K562 (cell line): Measurements from ENCODE around the gene HBM. TPM values are rescaled to one million over a fixed set of nuclear protein-coding genes. Genes with fewer than 3 reads are reported as not detected.

Experiments used
- NR1H2 ChIP-seq: sonication (generic); formaldehyde crosslinking; IDR thresholded peaks from 2 replicates; pipeline ENCODE4 v1.4.0; 2020; ENCODE audit warnings: mild to moderate bottlenecking, missing genetic modification reagents
- PHB ChIP-seq: fragments of 250-450 bp; sonication (Bioruptor Pico); IDR thresholded peaks from 2 replicates; pipeline ENCODE4 v1.5.0; 2021
- TEAD4 ChIP-seq, 2 experiments: sonication (generic) in 1 of 2; formaldehyde crosslinking in 1 of 2; IDR thresholded peaks; 2 replicates each; pipeline versions ENCODE4 v1.6.1 to v1.8.0; 2012 to 2022; ENCODE audit warnings: borderline replicate concordance in 1 of 2, inconsistent platforms in 1 of 2, low read length in 1 of 2, mild to moderate bottlenecking in 1 of 2, missing genetic modification reagents in 1 of 2
- YY1 ChIP-seq, 3 experiments: IDR thresholded peaks; 2 replicates each; pipeline ENCODE4 v1.6.1; 2011; ENCODE audit warnings: low read length in 2 of 3, mild to moderate bottlenecking in 2 of 3, moderate library complexity in 2 of 3, borderline replicate concordance in 1 of 3, control low read depth in 1 of 3, low read depth in 1 of 3; ENCODE audit not compliant: insufficient read depth in 3 of 3, insufficient replicate concordance in 2 of 3, control insufficient read depth in 1 of 3, insufficient read length in 1 of 3; ENCODE audit errors: extremely low read depth in 1 of 3
- ZBTB9 ChIP-seq: fragments of 450-650 bp; formaldehyde crosslinking; IDR thresholded peaks from 2 replicates; pipeline ENCODE4 v1.4.0; 2020; ENCODE audit warnings: mild to moderate bottlenecking, moderate library complexity
- ZFP36 ChIP-seq: fragments of 150-350 bp; IDR thresholded peaks from 2 replicates; pipeline ENCODE4 v1.6.1; 2018; ENCODE audit warnings: low read length, low read depth; ENCODE audit not compliant: partially characterized antibody
- ZNF24 ChIP-seq: fragments of 450-650 bp; IDR thresholded peaks from 2 replicates; pipeline ENCODE4 v1.6.1; 2016
- ZNF561 ChIP-seq: fragments of 450-650 bp; formaldehyde crosslinking; conservative IDR thresholded peaks from 2 replicates; pipeline ENCODE4 v1.4.0; 2020; ENCODE audit warnings: mild to moderate bottlenecking, moderate library complexity
- polyA plus RNA-seq, 8 experiments: library from polyadenylated mRNA; depleted of rRNA in 4 of 8; stranded (reverse) in 5 of 8; unstranded in 3 of 8; fragments of >200 nt; fragmentation: Nextera tagmentation in 2 of 8; fragmentation: Illumina TruSeq in 1 of 8; extraction: Ambion mirVana in 2 of 8; extraction: Trizol in 1 of 8; gene quantifications; 2 replicates each; pipeline versions ENCODE4 v1.2.1 to v1.2.3, GENCODE V29; 2011 to 2014; ENCODE audit warnings: inconsistent platforms in 1 of 8, missing spikeins in 1 of 8
- total RNA-seq, 7 experiments: library from RNA; depleted of rRNA in 6 of 7; stranded (reverse); fragments of >200 nt in 6 of 7; fragmentation: Illumina TruSeq in 2 of 7; extraction: Trizol in 2 of 7; gene quantifications; 2 replicates each; pipeline versions ENCODE4 v1.2.1 to v1.2.3, GENCODE V29; 2011 to 2021; ENCODE audit warnings: low replicate concordance in 1 of 7
- TF ChIP-seq, protein P1 (sequence below): fragments of 450-650 bp; IDR thresholded peaks from 2 replicates; pipeline ENCODE4 v1.6.1; 2018; ENCODE audit not compliant: partially characterized antibody
- TF ChIP-seq, protein P2 (sequence below): sonication (generic); formaldehyde crosslinking; IDR thresholded peaks from 2 replicates; pipeline ENCODE4 v1.8.1; 2022; ENCODE audit warnings: missing genetic modification reagents
- TF ChIP-seq, protein P3 (sequence below): sonication (generic); formaldehyde crosslinking; IDR thresholded peaks from 2 replicates; pipeline ENCODE4 v1.8.0; 2023; ENCODE audit warnings: mild to moderate bottlenecking, missing genetic modification reagents
- TF ChIP-seq, protein P4 (sequence below): fragments of 250-450 bp; sonication (Bioruptor Pico); IDR thresholded peaks from 2 replicates; pipeline ENCODE4 v1.4.0; 2020

Gene HBM
- total and polyA plus RNA-seq, 9 of the 15 experiments (the other 6 are each of a cell fraction or from before 2014, with no cell fraction given): not detected

- TF ChIP-seq, protein P1, sequence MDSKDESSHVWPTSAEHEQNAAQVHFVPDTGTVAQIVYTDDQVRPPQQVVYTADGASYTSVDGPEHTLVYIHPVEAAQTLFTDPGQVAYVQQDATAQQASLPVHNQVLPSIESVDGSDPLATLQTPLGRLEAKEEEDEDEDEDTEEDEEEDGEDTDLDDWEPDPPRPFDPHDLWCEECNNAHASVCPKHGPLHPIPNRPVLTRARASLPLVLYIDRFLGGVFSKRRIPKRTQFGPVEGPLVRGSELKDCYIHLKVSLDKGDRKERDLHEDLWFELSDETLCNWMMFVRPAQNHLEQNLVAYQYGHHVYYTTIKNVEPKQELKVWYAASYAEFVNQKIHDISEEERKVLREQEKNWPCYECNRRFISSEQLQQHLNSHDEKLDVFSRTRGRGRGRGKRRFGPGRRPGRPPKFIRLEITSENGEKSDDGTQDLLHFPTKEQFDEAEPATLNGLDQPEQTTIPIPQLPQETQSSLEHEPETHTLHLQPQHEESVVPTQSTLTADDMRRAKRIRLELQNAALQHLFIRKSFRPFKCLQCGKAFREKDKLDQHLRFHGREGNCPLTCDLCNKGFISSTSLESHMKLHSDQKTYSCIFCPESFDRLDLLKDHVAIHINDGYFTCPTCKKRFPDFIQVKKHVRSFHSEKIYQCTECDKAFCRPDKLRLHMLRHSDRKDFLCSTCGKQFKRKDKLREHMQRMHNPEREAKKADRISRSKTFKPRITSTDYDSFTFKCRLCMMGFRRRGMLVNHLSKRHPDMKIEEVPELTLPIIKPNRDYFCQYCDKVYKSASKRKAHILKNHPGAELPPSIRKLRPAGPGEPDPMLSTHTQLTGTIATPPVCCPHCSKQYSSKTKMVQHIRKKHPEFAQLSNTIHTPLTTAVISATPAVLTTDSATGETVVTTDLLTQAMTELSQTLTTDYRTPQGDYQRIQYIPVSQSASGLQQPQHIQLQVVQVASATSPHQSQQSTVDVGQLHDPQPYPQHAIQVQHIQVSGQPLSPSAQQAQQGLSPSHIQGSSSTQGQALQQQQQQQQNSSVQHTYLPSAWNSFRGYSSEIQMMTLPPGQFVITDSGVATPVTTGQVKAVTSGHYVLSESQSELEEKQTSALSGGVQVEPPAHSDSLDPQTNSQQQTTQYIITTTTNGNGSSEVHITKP: peak; percentile 9
- TF ChIP-seq, protein P2, sequence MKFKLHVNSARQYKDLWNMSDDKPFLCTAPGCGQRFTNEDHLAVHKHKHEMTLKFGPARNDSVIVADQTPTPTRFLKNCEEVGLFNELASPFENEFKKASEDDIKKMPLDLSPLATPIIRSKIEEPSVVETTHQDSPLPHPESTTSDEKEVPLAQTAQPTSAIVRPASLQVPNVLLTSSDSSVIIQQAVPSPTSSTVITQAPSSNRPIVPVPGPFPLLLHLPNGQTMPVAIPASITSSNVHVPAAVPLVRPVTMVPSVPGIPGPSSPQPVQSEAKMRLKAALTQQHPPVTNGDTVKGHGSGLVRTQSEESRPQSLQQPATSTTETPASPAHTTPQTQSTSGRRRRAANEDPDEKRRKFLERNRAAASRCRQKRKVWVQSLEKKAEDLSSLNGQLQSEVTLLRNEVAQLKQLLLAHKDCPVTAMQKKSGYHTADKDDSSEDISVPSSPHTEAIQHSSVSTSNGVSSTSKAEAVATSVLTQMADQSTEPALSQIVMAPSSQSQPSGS (CRISPR knock-in tag): peak; percentile 93
- TF ChIP-seq TEAD4 (IDR thresholded peaks at IDR 0.05; ENCODE audit: low read length) (peak; percentile 42; the same call in 1 of the 2 replicates), TEAD4 (CRISPR knock-in tag; IDR thresholded peaks at IDR 0.05; ENCODE audit: borderline replicate concordance) (peak; percentile 99), ZBTB9 (peak; percentile 83; the same call in 1 of the 2 replicates), YY1 (IDR thresholded peaks at IDR 0.05; ENCODE audit: borderline replicate concordance in 1 of 3, control insufficient read depth in 1 of 3, extremely low read depth in 1 of 3, insufficient read depth in 3 of 3, insufficient read length in 1 of 3, insufficient replicate concordance in 2 of 3, low read depth in 1 of 3, low read length in 2 of 3) (peak in 1 of 3 experiments; percentile 6), ZNF561 (CRISPR knock-in tag) (no peak), NR1H2 (CRISPR knock-in tag) (peak; percentile 89; the same call in 1 of the 2 replicates), ZNF24 (0 out of 2 replicates have a peak, but pooled peaks have one; percentile 45), PHB (peak; percentile 39; the same call in 1 of the 2 replicates), ZFP36 (peak; percentile 6)
- TF ChIP-seq, protein P3, sequence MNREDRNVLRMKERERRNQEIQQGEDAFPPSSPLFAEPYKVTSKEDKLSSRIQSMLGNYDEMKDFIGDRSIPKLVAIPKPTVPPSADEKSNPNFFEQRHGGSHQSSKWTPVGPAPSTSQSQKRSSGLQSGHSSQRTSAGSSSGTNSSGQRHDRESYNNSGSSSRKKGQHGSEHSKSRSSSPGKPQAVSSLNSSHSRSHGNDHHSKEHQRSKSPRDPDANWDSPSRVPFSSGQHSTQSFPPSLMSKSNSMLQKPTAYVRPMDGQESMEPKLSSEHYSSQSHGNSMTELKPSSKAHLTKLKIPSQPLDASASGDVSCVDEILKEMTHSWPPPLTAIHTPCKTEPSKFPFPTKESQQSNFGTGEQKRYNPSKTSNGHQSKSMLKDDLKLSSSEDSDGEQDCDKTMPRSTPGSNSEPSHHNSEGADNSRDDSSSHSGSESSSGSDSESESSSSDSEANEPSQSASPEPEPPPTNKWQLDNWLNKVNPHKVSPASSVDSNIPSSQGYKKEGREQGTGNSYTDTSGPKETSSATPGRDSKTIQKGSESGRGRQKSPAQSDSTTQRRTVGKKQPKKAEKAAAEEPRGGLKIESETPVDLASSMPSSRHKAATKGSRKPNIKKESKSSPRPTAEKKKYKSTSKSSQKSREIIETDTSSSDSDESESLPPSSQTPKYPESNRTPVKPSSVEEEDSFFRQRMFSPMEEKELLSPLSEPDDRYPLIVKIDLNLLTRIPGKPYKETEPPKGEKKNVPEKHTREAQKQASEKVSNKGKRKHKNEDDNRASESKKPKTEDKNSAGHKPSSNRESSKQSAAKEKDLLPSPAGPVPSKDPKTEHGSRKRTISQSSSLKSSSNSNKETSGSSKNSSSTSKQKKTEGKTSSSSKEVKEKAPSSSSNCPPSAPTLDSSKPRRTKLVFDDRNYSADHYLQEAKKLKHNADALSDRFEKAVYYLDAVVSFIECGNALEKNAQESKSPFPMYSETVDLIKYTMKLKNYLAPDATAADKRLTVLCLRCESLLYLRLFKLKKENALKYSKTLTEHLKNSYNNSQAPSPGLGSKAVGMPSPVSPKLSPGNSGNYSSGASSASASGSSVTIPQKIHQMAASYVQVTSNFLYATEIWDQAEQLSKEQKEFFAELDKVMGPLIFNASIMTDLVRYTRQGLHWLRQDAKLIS (CRISPR knock-in tag): peak; percentile 97; the same call in 1 of the 2 replicates
- TF ChIP-seq, protein P4, sequence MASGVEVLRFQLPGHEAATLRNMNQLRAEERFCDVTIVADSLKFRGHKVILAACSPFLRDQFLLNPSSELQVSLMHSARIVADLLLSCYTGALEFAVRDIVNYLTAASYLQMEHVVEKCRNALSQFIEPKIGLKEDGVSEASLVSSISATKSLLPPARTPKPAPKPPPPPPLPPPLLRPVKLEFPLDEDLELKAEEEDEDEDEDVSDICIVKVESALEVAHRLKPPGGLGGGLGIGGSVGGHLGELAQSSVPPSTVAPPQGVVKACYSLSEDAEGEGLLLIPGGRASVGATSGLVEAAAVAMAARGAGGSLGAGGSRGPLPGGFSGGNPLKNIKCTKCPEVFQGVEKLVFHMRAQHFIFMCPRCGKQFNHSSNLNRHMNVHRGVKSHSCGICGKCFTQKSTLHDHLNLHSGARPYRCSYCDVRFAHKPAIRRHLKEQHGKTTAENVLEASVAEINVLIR (CRISPR knock-in tag): 0 out of 2 replicates have a peak, but pooled peaks have one; percentile 5
Observed at GRCh38 chr16:180681-181564, 15.1 kb downstream of the HBM start (continued).
